ENCODE measurements around the gene AMD1. TPM values are rescaled to one million over a fixed set of nuclear protein-coding genes. Genes with fewer than 3 reads are reported as not detected.

Gene AMD1
- total and polyA plus RNA-seq, 2 of the 8 experiments (the other 6 are each of a cell fraction or from before 2014, with no cell fraction given) = 60.9 to 177 TPM

GRCh38 chr6:110902091-110902490 lies 27.5 kb downstream of the AMD1 start:
- H4K20me1 ChIP-seq (replicated peaks in 1 of 2; ENCODE audit: control insufficient read depth in 1 of 2, insufficient read depth in 2 of 2, low read length in 2 of 2) = peaks cover 0 to 5% of the 10 kb centered on the region in 2 experiments
- H3K36me3 ChIP-seq (ENCODE audit: control insufficient read depth in 2 of 4, insufficient read depth in 4 of 4, low read length in 3 of 4) = peaks cover 0 to 9% (median 3%) of the 10 kb centered on the region in 4 experiments; a peak in 6 of 8 replicates
- H3K18ac ChIP-seq (ENCODE audit: extremely low read depth, low read length) = no peak overlapping the region
- H2BK20ac ChIP-seq (ENCODE audit: low read length) = no peak overlapping the region
- H3K27ac ChIP-seq (ENCODE audit: low read depth, low read length) = no peak overlapping the region
- H3K9me3 ChIP-seq (ENCODE audit: insufficient read depth in 2 of 2, low read depth in 1 of 2, low read length in 1 of 2) = peaks cover 15 to 19% of the 10 kb centered on the region in 2 experiments
- DNase-seq (ENCODE audit: low read depth in 1 of 2, low spot score in 2 of 2) (no peak), FAIRE-seq (no peak)
- no peak overlapping the region for H3K4me3 ChIP-seq (ENCODE audit: extremely low read depth in 1 of 4, insufficient read depth in 2 of 4, low read depth in 3 of 4, low read length in 4 of 4)
- no peak overlapping the region for H4K5ac ChIP-seq (ENCODE audit: insufficient read length, low read depth, low read length)
- no peak overlapping the region for H3K56ac ChIP-seq (replicated peaks; ENCODE audit: insufficient read length, low read depth, low read length)
- no peak overlapping the region for H2AK5ac ChIP-seq (ENCODE audit: low read depth, low read length)
- H3K23me2 ChIP-seq (ENCODE audit: low read depth, low read length) = no peaks in the 10 kb centered on the region
- no peak for TF ChIP-seq TAF1 (IDR thresholded peaks at IDR 0.05; ENCODE audit: low read depth, low read length)
- no peak for TF ChIP-seq RAD21 (IDR thresholded peaks at IDR 0.05 in 1 of 2, conservative IDR thresholded peaks at IDR 0.05 in 1 of 2; ENCODE audit: low read depth in 2 of 2, low read length in 2 of 2)
- TF ChIP-seq POLR2AphosphoS5 (IDR thresholded peaks at IDR 0.05; ENCODE audit: low read depth, low read length) = peak; percentile 43; the same call in 1 of the 2 replicates
- POLR2A ChIA-PET (ENCODE audit: partially characterized antibody) = interaction anchor here (0.7 to 9.7 kb wide), 6 partner anchors 9 to 25 kb away, joined by 4 to 81 read pairs (median 5); partner anchors contain the start of gene AMD1
- no peak overlapping the region for H4K8ac ChIP-seq (ENCODE audit: extremely low read depth, insufficient read depth, low read length)
- no peak overlapping the region for H3K23ac ChIP-seq (ENCODE audit: insufficient read length)
- no peak overlapping the region for H3K9ac ChIP-seq (replicated peaks in 1 of 4; ENCODE audit: extremely low read depth in 1 of 4, low read depth in 3 of 4, low read length in 3 of 4)
- H2BK5ac ChIP-seq (ENCODE audit: low read depth, low read length) = no peak overlapping the region
- H2BK120ac ChIP-seq (replicated peaks; ENCODE audit: low read depth, low read length) = no peak overlapping the region
- H3K4ac ChIP-seq (replicated peaks; ENCODE audit: insufficient read length, low read depth, low read length) = no peak overlapping the region
- WGBS, 2 experiments (ENCODE audit: extremely low coverage in 1 of 2, insufficient coverage in 1 of 2, insufficient read length in 1 of 2, insufficient replicate concordance in 2 of 2, low coverage in 1 of 2, low lambda C conversion rate in 2 of 2, missing lambda C conversion rate in 1 of 2) = 95% methylated on average over 8 of the region's 8 CpGs; no CpG with 5 or more reads in 1 of the 2 experiments
- no peak overlapping the region for H3K14ac ChIP-seq (ENCODE audit: insufficient read length)
- CTCF ChIA-PET (ENCODE audit: partially characterized antibody) = interaction anchor here (0.7 to 1.1 kb wide), 3 partner anchors 20 to 219 kb away, joined by 3 read pairs; no protein-coding TSS in a partner anchor
- no peak overlapping the region for H3K4me2 ChIP-seq (ENCODE audit: insufficient read depth in 1 of 2, low read depth in 2 of 2, low read length in 2 of 2)
- no peaks in the 10 kb centered on the region; a peak in 1 of 7 replicates for H3K27me3 ChIP-seq (replicated peaks in 1 of 4; ENCODE audit: control insufficient read depth in 3 of 4, extremely low read depth in 1 of 4, insufficient read depth in 3 of 4, low read length in 3 of 4)
- no peak overlapping the region for H2BK12ac ChIP-seq (ENCODE audit: low read depth, low read length)
- no peak overlapping the region for H2AFZ ChIP-seq (ENCODE audit: low read length)
- no peak overlapping the region for H2BK15ac ChIP-seq (ENCODE audit: low read length)
- H3K79me1 ChIP-seq (ENCODE audit: low read depth, low read length) = no peaks in the 10 kb centered on the region
- H3K4me1 ChIP-seq (replicated peaks in 1 of 4; ENCODE audit: control insufficient read depth in 3 of 4, insufficient read depth in 4 of 4, low read length in 3 of 4) = no peaks in the 10 kb centered on the region
- no peaks in the 10 kb centered on the region for H3K79me2 ChIP-seq (ENCODE audit: control insufficient read depth in 1 of 2, insufficient read depth in 2 of 2, low read length in 2 of 2)
- no peak overlapping the region for H4K91ac ChIP-seq (replicated peaks; ENCODE audit: insufficient read length, low read length)

Data from H1 (cell line).